Limb (tissue), 2 donors: ENCODE measurements around the gene CATSPERZ.

Experiments used
- DNase-seq, 2 donors: peaks; one replicate each; pipeline ENCODE4 v3.0.0-alpha.2; 2016; ENCODE audit errors: extremely low spot score in 2 of 2

The CATSPERZ gene

GRCh38 chr11:64263947-64264317 is 36.2 kb upstream of the CATSPERZ start:
- DNase-seq = no peak

- no peak for DNase-seq
Measured at GRCh38 chr11:64264371-64264852, 35.7 kb upstream of the CATSPERZ start.

GRCh38 chr11:64265176-64266160 is 34.7 kb upstream of the CATSPERZ start:
- no peak for DNase-seq

- DNase-seq = no peak
Measured at GRCh38 chr11:64266339-64266738, 33.8 kb upstream of the CATSPERZ start.

GRCh38 chr11:64267207-64267945 is 32.8 kb upstream of the CATSPERZ start:
- no peak for DNase-seq

GRCh38 chr11:64268025-64268892 is 31.9 kb upstream of the CATSPERZ start:
- no peak for DNase-seq

GRCh38 chr11:64268893-64269539 is 31.1 kb upstream of the CATSPERZ start:
- no peak for DNase-seq

- peak; percentile 98 to 100 for DNase-seq
Measured at GRCh38 chr11:64269540-64270220, 30.5 kb upstream of the CATSPERZ start.

- DNase-seq = no peak
Measured at GRCh38 chr11:64275031-64275800, 24.9 kb upstream of the CATSPERZ start.

- DNase-seq = no peak
Measured at GRCh38 chr11:64275841-64276240, 24.3 kb upstream of the CATSPERZ start.

GRCh38 chr11:64276653-64277431 is 23.3 kb upstream of the CATSPERZ start:
- no peak for DNase-seq

- DNase-seq = no peak
Measured at GRCh38 chr11:64278576-64279190, 21.5 kb upstream of the CATSPERZ start.

GRCh38 chr11:64281957-64282770 is 18.0 kb upstream of the CATSPERZ start:
- DNase-seq = no peak

GRCh38 chr11:64283092-64283491 is 17.1 kb upstream of the CATSPERZ start:
- no peak for DNase-seq

- DNase-seq = peak; percentile 94 to 97
Measured at GRCh38 chr11:64284048-64284961, 15.9 kb upstream of the CATSPERZ start, which contains the start of gene BAD. TSS of gene BAD (minus strand) at chr11:64284665. CDS start at chr11:64284368, 297 bp downstream.
